Endothelial cell of umbilical vein (primary cell): ENCODE results near the gene ITGA11. TPM values are rescaled to one million over a fixed set of nuclear protein-coding genes. Genes with fewer than 3 reads are reported as not detected.

Experiments
- BruUV-seq: library from RNA; stranded (reverse); fragments of 400-500 nt; replicated peaks from 2 replicates; lab custom pipeline; 2021; lab: Mats Ljungman, UMichigan
- CTCF ChIA-PET: fragments of 300-600, 350-600 bp; sonication (Branson Sonifier 250); formaldehyde crosslinking; loops from one replicate; lab custom pipeline; 2021; ENCODE audit warnings: antibody characterized with exemption, inconsistent platforms; lab: Charles Lee
- POLR2A ChIA-PET: fragments of 300-600, 350-600 bp; sonication (Branson Sonifier 250); formaldehyde crosslinking; loops from one replicate; lab custom pipeline; 2021; ENCODE audit warnings: antibody characterized with exemption, inconsistent platforms; lab: Charles Lee
- DNase-seq: peaks from one replicate; pipeline ENCODE4 v3.0.0-alpha.2; 2011; ENCODE audit warnings: low read depth, low spot score
- FAIRE-seq: peaks from 2 replicates; lab custom pipeline; 2011; peaks lifted over from hg19 to GRCh38; lab: Jason Lieb, UNC
- H2AFZ ChIP-seq: 2 replicates; pipeline ENCODE4 v1.6.0; 2012; ENCODE audit warnings: low read depth, low read length, control low read depth, inconsistent platforms
- H3K27ac ChIP-seq: 2 replicates; pipeline ENCODE4 v1.5.1; 2011; ENCODE audit warnings: low read depth, mild to moderate bottlenecking, control low read depth, low read length, moderate library complexity; ENCODE audit not compliant: insufficient read depth
- H3K27me3 ChIP-seq, 2 experiments: 2 replicates each; pipeline versions ENCODE4 v1.6.0 to v1.6.1; 2011; ENCODE audit warnings: low read length in 2 of 2, mixed read lengths in 1 of 2; ENCODE audit not compliant: control insufficient read depth in 2 of 2, insufficient read depth in 2 of 2
- H3K36me3 ChIP-seq, 2 experiments: 2 replicates in 1 of 2; 3 replicates in 1 of 2; pipeline ENCODE4 v1.5.1; 2011; ENCODE audit warnings: low read length in 2 of 2, mild to moderate bottlenecking in 1 of 2, moderate library complexity in 1 of 2; ENCODE audit not compliant: control insufficient read depth in 2 of 2, insufficient read depth in 2 of 2; ENCODE audit errors: extremely low read depth in 1 of 2
- H3K4me1 ChIP-seq: 3 replicates; pipeline ENCODE4 v1.5.1; 2011; ENCODE audit warnings: mild to moderate bottlenecking, low read length; ENCODE audit not compliant: control insufficient read depth, insufficient read depth; ENCODE audit errors: extremely low read depth
- H3K4me2 ChIP-seq: 2 replicates; pipeline ENCODE4 v1.6.1; 2011; ENCODE audit warnings: low read length, control low read depth, mixed read lengths; ENCODE audit not compliant: insufficient read depth
- H3K4me3 ChIP-seq, 3 experiments: fragments of 200-600 bp in 1 of 3; sonication (generic), shearing (Covaris generic) in 1 of 3; replicated peaks in 1 of 3; 2 replicates each; pipeline ENCODE4 v1.5.1; 2011 to 2016; ENCODE audit warnings: control low read depth in 3 of 3, low read length in 3 of 3, mild to moderate bottlenecking in 2 of 3, inconsistent platforms in 1 of 3, low read depth in 1 of 3, moderate library complexity in 1 of 3; ENCODE audit not compliant: insufficient read depth in 1 of 3
- H3K79me2 ChIP-seq: 2 replicates; pipeline ENCODE4 v1.6.0; 2012; ENCODE audit warnings: low read length, inconsistent platforms; ENCODE audit not compliant: control insufficient read depth, insufficient read depth
- H3K9ac ChIP-seq: replicated peaks from 2 replicates; pipeline ENCODE3; 2011; ENCODE audit warnings: low read length, control low read depth; ENCODE audit not compliant: insufficient read depth; ENCODE audit errors: extremely low read depth
- H3K9me1 ChIP-seq: replicated peaks from 3 replicates; pipeline ENCODE4 v1.6.0; 2011; ENCODE audit warnings: mild to moderate bottlenecking, low read length; ENCODE audit not compliant: control insufficient read depth, insufficient read depth; ENCODE audit errors: extremely low read depth
- H3K9me3 ChIP-seq: replicated peaks from 2 replicates; pipeline ENCODE4 v1.5.1; 2012; ENCODE audit warnings: low read length, inconsistent platforms; ENCODE audit not compliant: control insufficient read depth, insufficient read depth
- H4K20me1 ChIP-seq: replicated peaks from 2 replicates; pipeline ENCODE3; 2011; ENCODE audit warnings: mild to moderate bottlenecking, low read length; ENCODE audit not compliant: control insufficient read depth, insufficient read depth; ENCODE audit errors: extremely low read depth
- CTCF ChIP-seq, 2 donors: IDR thresholded peaks; 1 replicate in 1 of 2; 2 replicates in 1 of 2; pipeline ENCODE4 v1.5.1; 2011; ENCODE audit warnings: low read length in 2 of 2, mild to moderate bottlenecking in 2 of 2, moderate library complexity in 2 of 2, control low read depth in 1 of 2, inconsistent platforms in 1 of 2, low read depth in 1 of 2; ENCODE audit not compliant: insufficient read depth in 1 of 2; ENCODE audit errors: extremely low read depth in 1 of 2
- EZH2 ChIP-seq: IDR thresholded peaks from 2 replicates; pipeline ENCODE4 v1.6.1; 2012; ENCODE audit warnings: borderline replicate concordance, low read depth, mild to moderate bottlenecking, moderate library complexity, low read length, inconsistent platforms; ENCODE audit not compliant: severe bottlenecking
- FOS ChIP-seq: IDR thresholded peaks from 2 replicates; pipeline ENCODE4 v1.6.1; 2011; ENCODE audit warnings: mild to moderate bottlenecking, low read length, moderate library complexity, borderline replicate concordance; ENCODE audit not compliant: insufficient read depth
- GATA2 ChIP-seq: IDR thresholded peaks from 2 replicates; pipeline ENCODE4 v1.7.0; 2011; ENCODE audit warnings: low read depth, mild to moderate bottlenecking, moderate library complexity, mixed read lengths, low read length; ENCODE audit not compliant: insufficient read length, insufficient read depth
- JUN ChIP-seq: IDR thresholded peaks from 2 replicates; pipeline ENCODE4 v1.6.1; 2011; ENCODE audit warnings: borderline replicate concordance, low read depth; ENCODE audit not compliant: insufficient read length, insufficient read depth
- MAX ChIP-seq: IDR thresholded peaks from 2 replicates; pipeline ENCODE4 v1.6.1; 2011; ENCODE audit not compliant: insufficient read depth, insufficient read length
- MYC ChIP-seq: IDR thresholded peaks from one replicate; pipeline ENCODE4 v1.6.1; 2011; ENCODE audit warnings: mild to moderate bottlenecking, low read depth, low read length
- POLR2A ChIP-seq: IDR thresholded peaks from 2 replicates; pipeline ENCODE4 v1.6.1; 2012; ENCODE audit warnings: low read depth, mild to moderate bottlenecking, control low read depth, low read length
- POLR2AphosphoS5 ChIP-seq: IDR thresholded peaks from 2 replicates; pipeline ENCODE4 v1.6.1; 2012; ENCODE audit warnings: low read depth, mild to moderate bottlenecking, control low read depth, low read length, moderate library complexity; ENCODE audit not compliant: insufficient read depth
- dilution Hi-C: fragments of 300-500 bp; cut with MboI; formaldehyde crosslinking; loops from one replicate; pipeline ENCODE4 v1.15.0; 2019; ENCODE audit warnings: low sequenced_read_pairs; ENCODE audit not compliant: extremely low pct_ligation_motif_present
- intact Hi-C: fragments of 100-400 bp; cut with micrococcal nuclease; formaldehyde crosslinking; loops from one replicate; pipeline ENCODE4 v1.10.0; 2022
- polyA plus RNA-seq, 4 experiments: library from polyadenylated mRNA; depleted of rRNA in 3 of 4; stranded (reverse) in 3 of 4; unstranded in 1 of 4; fragments of >200 nt; gene quantifications; 2 replicates each; pipeline versions ENCODE4 v1.2.1 to v1.2.3, GENCODE V29; 2011 to 2012; ENCODE audit warnings: missing spikeins in 1 of 4
- total RNA-seq: library from RNA; stranded (reverse); gene quantifications from 2 replicates; pipeline ENCODE4 v1.2.3, GENCODE V29; 2021

Gene ITGA11
- total and polyA plus RNA-seq, 2 donors (not counting 3 experiments of a cell fraction or from before 2014, with no cell fraction given): 0.18 to 1.0 TPM

- POLR2A ChIA-PET: no interaction called here
- no peak overlapping the region for H3K4me2 ChIP-seq
- H3K9me3 ChIP-seq: no peaks in the 10 kb centered on the region
- no peaks in the 10 kb centered on the region for H3K79me2 ChIP-seq
- H2AFZ ChIP-seq: no peak overlapping the region
- no peaks in the 10 kb centered on the region for H3K27me3 ChIP-seq
- no peak for DNase-seq
- dilution Hi-C loops (no loop called here), intact Hi-C loops (no loop called here)
- TF ChIP-seq EZH2 (no peak), POLR2A (no peak), POLR2AphosphoS5 (no peak), GATA2 (no peak), FOS (no peak), MAX (no peak), MYC (no peak), JUN (no peak)
- H3K9ac ChIP-seq: no peak overlapping the region
- BruUV-seq: no TSS peak
- no peak overlapping the region for H3K27ac ChIP-seq
- H3K4me3 ChIP-seq: no peak overlapping the region
- H3K36me3 ChIP-seq: no peaks in the 10 kb centered on the region
- no peak for FAIRE-seq
- CTCF ChIA-PET: interaction anchor here (1.5 to 3.2 kb wide), 6 partner anchors 13 to 193 kb away, joined by 4 to 16 read pairs (median 6); no protein-coding TSS in a partner anchor
- H3K9me1 ChIP-seq: no peaks in the 10 kb centered on the region
- H4K20me1 ChIP-seq: no peaks in the 10 kb centered on the region
- peaks cover 35% of the 10 kb centered on the region for H3K4me1 ChIP-seq
These were observed 65.6 kb downstream of the ITGA11 start for GRCh38 chr15:68366314-68366713.

DNA sequence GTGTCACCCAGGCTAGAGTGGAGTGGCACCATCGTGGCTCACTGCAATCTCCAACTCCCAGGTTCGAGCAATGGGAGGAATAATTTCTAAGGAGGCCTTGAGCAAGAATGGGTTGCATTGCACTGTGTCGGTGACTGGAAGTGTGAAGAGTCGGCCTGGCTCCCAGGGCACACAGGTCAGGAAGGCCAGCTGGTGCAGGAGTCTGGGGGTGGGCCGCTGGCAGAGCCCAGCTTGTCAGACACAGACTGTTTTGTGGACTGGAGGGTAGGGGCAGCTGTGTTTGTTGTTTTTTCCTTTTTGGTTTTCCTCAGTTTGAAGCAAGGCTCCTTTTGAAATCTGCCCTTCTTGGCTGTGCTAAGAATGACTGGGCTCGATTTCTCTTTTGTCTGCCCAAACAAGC is 66.2 kb downstream of the ITGA11 start:
- Histone ChIP-seq H3K4me1 (peaks cover 40% of the 10 kb centered on the region), H3K9ac (no peak overlapping the region), H3K9me1 (no peaks in the 10 kb centered on the region), H3K4me3 (no peak overlapping the region), H3K4me2 (no peak overlapping the region), H2AFZ (no peak overlapping the region), H3K79me2 (no peaks in the 10 kb centered on the region), H3K27ac (no peak overlapping the region), H3K9me3 (no peaks in the 10 kb centered on the region), H3K36me3 (no peaks in the 10 kb centered on the region), H4K20me1 (no peaks in the 10 kb centered on the region), H3K27me3 (no peaks in the 10 kb centered on the region)
- TF ChIP-seq GATA2: no peak
- TF ChIP-seq JUN: no peak
- no peak for TF ChIP-seq MYC
- no peak for TF ChIP-seq POLR2A
- no peak for TF ChIP-seq MAX
- no peak for TF ChIP-seq CTCF (IDR thresholded peaks at IDR 0.05; ENCODE audit: extremely low read depth in 1 of 2, insufficient read depth in 1 of 2, low read depth in 1 of 2, low read length in 2 of 2)
- TF ChIP-seq EZH2: no peak
- no peak for TF ChIP-seq FOS
- no peak for TF ChIP-seq POLR2AphosphoS5
- BruUV-seq: no TSS peak
- CTCF ChIA-PET: interaction anchor here (1.1 to 3.2 kb wide), 6 partner anchors 8 to 59 kb away, joined by 3 to 16 read pairs (median 6); no protein-coding TSS in a partner anchor
- dilution Hi-C loops (no loop called here), intact Hi-C loops (loop anchor here (1.0 kb wide), 1 partner anchor 13 kb away; no protein-coding TSS in a partner anchor)
- DNase-seq: peak; percentile 55
- no peak for FAIRE-seq
- POLR2A ChIA-PET: no interaction called here
